HCT116 (cell line): ENCODE measurements around the gene RIMBP3C. TPM values are rescaled to one million over a fixed set of nuclear protein-coding genes. Genes with fewer than 3 reads are reported as not detected.

Experiments used
- ATAC-seq: fragments of 200-7000 bp; cut with Tn5 transposase; 2 replicates; pipeline ENCODE4 v1.9.1; 2020; ENCODE audit warnings: mild to moderate bottlenecking, moderate library complexity
- BruUV-seq: library from RNA; stranded (reverse); fragments of 400-500 nt; replicated peaks from 2 replicates; lab custom pipeline; 2021; lab: Mats Ljungman, UMichigan
- CTCF ChIA-PET: fragments of 300-600 bp; sonication (Branson Sonifier 250); formaldehyde crosslinking; loops from one replicate; lab custom pipeline; 2021; ENCODE audit warnings: antibody characterized with exemption; lab: Charles Lee
- POLR2A ChIA-PET: fragments of 300-600, 350-600 bp; sonication (Branson Sonifier 250); formaldehyde crosslinking; loops from one replicate; lab custom pipeline; 2021; ENCODE audit warnings: antibody characterized with exemption; lab: Charles Lee
- RAD21 ChIA-PET, 2 experiments: fragments of 300-600 bp; sonication (Branson Sonifier 250); formaldehyde crosslinking; loops; one replicate each; lab custom pipeline; 2023; ENCODE audit warnings: low total read pairs in 2 of 2; ENCODE audit not compliant: uncharacterized antibody in 2 of 2, unreplicated experiment in 2 of 2, low non-redundant PET in 1 of 2; lab: Charles Lee
- DNase-seq: peaks from one replicate; pipeline ENCODE4 v3.0.0-alpha.2; 2010; ENCODE audit warnings: low read depth, low spot score
- H2AFZ ChIP-seq: fragments of 200-600 bp; shearing (Covaris generic), sonication (generic); 2 replicates; pipeline ENCODE4 v1.6.1; 2017; ENCODE audit warnings: low read depth, mixed run types, mixed read lengths, antibody characterized with exemption, low read length; ENCODE audit not compliant: poor library complexity, severe bottlenecking
- H3K27ac ChIP-seq: 2 replicates; pipeline ENCODE4 v1.5.1; 2012; ENCODE audit warnings: low read depth, low read length
- H3K27me3 ChIP-seq: fragments of 200-600 bp; sonication (generic); 2 replicates; pipeline ENCODE4 v1.6.1; 2016; ENCODE audit warnings: mixed run types, low read length, mixed read lengths; ENCODE audit not compliant: insufficient read depth
- H3K36me3 ChIP-seq, 2 experiments: fragments of 200-500 bp in 1 of 2; fragments of 200-600 bp in 1 of 2; sonication (Bioruptor generic) in 1 of 2; sonication (generic) in 1 of 2; 2 replicates each; pipeline versions ENCODE4 v1.5.1 to v1.6.1; 2014 to 2016; ENCODE audit warnings: low read length in 2 of 2, inconsistent platforms in 1 of 2, mixed read lengths in 1 of 2, mixed run types in 1 of 2; ENCODE audit not compliant: insufficient read depth in 2 of 2, control insufficient read depth in 1 of 2
- H3K4me1 ChIP-seq, 2 experiments: fragments of 200-600 bp in 1 of 2; sonication (generic) in 1 of 2; 2 replicates each; pipeline versions ENCODE4 v1.5.1 to v1.6.1; 2012 to 2017; ENCODE audit warnings: low read length in 2 of 2, inconsistent platforms in 1 of 2, mild to moderate bottlenecking in 1 of 2, mixed read lengths in 1 of 2, mixed run types in 1 of 2, moderate library complexity in 1 of 2; ENCODE audit not compliant: insufficient read depth in 2 of 2, control insufficient read depth in 1 of 2
- H3K4me2 ChIP-seq: fragments of 200-600 bp; sonication (generic); 2 replicates; pipeline ENCODE4 v1.6.1; 2017; ENCODE audit warnings: mixed run types, low read length, mixed read lengths
- H3K4me3 ChIP-seq, 2 experiments: fragments of 200-600 bp in 1 of 2; sonication (generic) in 1 of 2; replicated peaks in 1 of 2; 2 replicates each; pipeline ENCODE4 v1.5.1; 2011 to 2016; ENCODE audit warnings: low read length in 2 of 2, control low read depth in 1 of 2, low read depth in 1 of 2, mild to moderate bottlenecking in 1 of 2, mixed read lengths in 1 of 2, mixed run types in 1 of 2
- H3K79me2 ChIP-seq: fragments of 200-600 bp; sonication (generic); 2 replicates; pipeline ENCODE4 v1.6.1; 2017; ENCODE audit warnings: mild to moderate bottlenecking, mixed run types, low read length, moderate library complexity, mixed read lengths; ENCODE audit not compliant: insufficient read depth
- H3K9ac ChIP-seq: fragments of 200-600 bp; sonication (generic); 2 replicates; pipeline ENCODE4 v1.6.1; 2016; ENCODE audit warnings: low read length, mixed read lengths
- H3K9me2 ChIP-seq: fragments of 200-600 bp; sonication (generic), shearing (Covaris generic); 2 replicates; pipeline ENCODE4 v1.6.1; 2017; ENCODE audit warnings: mixed run types, mild to moderate bottlenecking, moderate library complexity; ENCODE audit not compliant: insufficient read depth
- H3K9me3 ChIP-seq, 2 experiments: fragments of 200-500 bp in 1 of 2; fragments of 200-600 bp in 1 of 2; sonication (Bioruptor generic) in 1 of 2; sonication (generic) in 1 of 2; 2 replicates each; pipeline ENCODE4 v1.6.1; 2014 to 2017; ENCODE audit warnings: low read length in 2 of 2, mixed read lengths in 2 of 2, inconsistent platforms in 1 of 2, low read depth in 1 of 2, mild to moderate bottlenecking in 1 of 2, mixed run types in 1 of 2, moderate library complexity in 1 of 2; ENCODE audit not compliant: control insufficient read depth in 1 of 2, insufficient read depth in 1 of 2
- H4K20me1 ChIP-seq: fragments of 200-600 bp; sonication (generic), shearing (Covaris generic); 2 replicates; pipeline ENCODE4 v1.6.1; 2017; ENCODE audit warnings: mixed run types, mild to moderate bottlenecking, moderate library complexity; ENCODE audit not compliant: insufficient read depth
- EZH2phosphoT487 ChIP-seq: fragments of 200-600 bp; IDR thresholded peaks from 2 replicates; pipeline ENCODE4 v1.6.1; 2018; ENCODE audit warnings: antibody characterized with exemption, borderline replicate concordance
- POLR2A ChIP-seq: IDR thresholded peaks from 2 replicates; pipeline ENCODE4 v1.7.0; 2011; ENCODE audit warnings: borderline replicate concordance; ENCODE audit not compliant: insufficient read depth, insufficient read length; ENCODE audit errors: extremely low read depth
- POLR2AphosphoS5 ChIP-seq: IDR thresholded peaks from 2 replicates; pipeline ENCODE4 v1.6.1; 2011; ENCODE audit warnings: mild to moderate bottlenecking, low read depth, low read length, moderate library complexity
- SIN3A ChIP-seq: IDR thresholded peaks from 2 replicates; pipeline ENCODE4 v1.6.1; 2012; ENCODE audit warnings: low read depth
- SP1 ChIP-seq: IDR thresholded peaks from 2 replicates; pipeline ENCODE4 v1.6.1; 2012; ENCODE audit warnings: low read depth
- TCF7L2 ChIP-seq: IDR thresholded peaks from 2 replicates; pipeline ENCODE4 v1.7.0; 2011; ENCODE audit warnings: borderline replicate concordance, inconsistent platforms; ENCODE audit not compliant: insufficient read depth, insufficient read length; ENCODE audit errors: extremely low read depth
- YY1 ChIP-seq: IDR thresholded peaks from 2 replicates; pipeline ENCODE4 v1.6.1; 2011; ENCODE audit warnings: low read length, low read depth, moderate library complexity, mild to moderate bottlenecking; ENCODE audit not compliant: insufficient replicate concordance; ENCODE audit errors: extremely low read depth
- ZFX ChIP-seq: fragments of 450-650 bp; IDR thresholded peaks from 2 replicates; pipeline ENCODE4 v1.6.1; 2017
- intact Hi-C: fragments of 100-400 bp; cut with micrococcal nuclease; formaldehyde crosslinking; loops from 2 replicates; pipeline ENCODE4 v1.10.0; 2022
- total RNA-seq: library from RNA; stranded (reverse); gene quantifications from one replicate; pipeline ENCODE4 v1.2.1, GENCODE V29; 2021; ENCODE audit not compliant: unreplicated experiment

RIMBP3C gene
- total RNA-seq, 1 experiment from 2014 or later: 0.15 TPM

- TF ChIP-seq YY1: no peak
Measured at GRCh38 chr22:21573750-21574494, 22.7 kb upstream of the RIMBP3C start (continued).

- BruUV-seq: no TSS peak
- ATAC-seq (no peak), DNase-seq (no peak)
- H3K36me3 ChIP-seq: peaks cover 2 to 4% of the 10 kb centered on the region in 2 experiments; a peak in 2 of 4 replicates
- peaks cover 47 to 64% of the 10 kb centered on the region in 2 experiments for H3K4me1 ChIP-seq
- TF ChIP-seq SIN3A: no peak
- no peak overlapping the region for H2AFZ ChIP-seq
- ChIA-PET POLR2A (interaction anchor here (2.1 kb wide), 1 partner anchor 69 kb away, joined by 9 read pairs; the partner anchor contains the start of gene SDF2L1), RAD21 (no interaction called here), CTCF (no interaction called here)
- H3K4me2 ChIP-seq: peak overlapping the region; percentile 41
- intact Hi-C loops: no loop called here
- H3K27ac ChIP-seq: no peak overlapping the region
- H3K27me3 ChIP-seq: no peaks in the 10 kb centered on the region
- no peak overlapping the region for H3K4me3 ChIP-seq
- H4K20me1 ChIP-seq: peaks cover 44% of the 10 kb centered on the region; the same call in 1 of the 2 replicates
- peaks cover 100% of the 10 kb centered on the region for H3K79me2 ChIP-seq
- H3K9ac ChIP-seq: no peak overlapping the region
- H3K9me3 ChIP-seq: no peaks in the 10 kb centered on the region
- H3K9me2 ChIP-seq: no peaks in the 10 kb centered on the region
Measured at GRCh38 chr22:21573293-21573734, 22.1 kb upstream of the RIMBP3C start.

- Histone ChIP-seq H3K9ac (no peak overlapping the region), H2AFZ (no peak overlapping the region), H3K4me3 (no peak overlapping the region), H3K4me2 (peak overlapping the region; percentile 49), H3K9me2 (no peaks in the 10 kb centered on the region), H3K79me2 (peaks cover 92% of the 10 kb centered on the region), H3K27ac (no peak overlapping the region), H3K36me3 (peaks cover 2 to 4% of the 10 kb centered on the region in 2 experiments; a peak in 1 of 4 replicates), H3K9me3 (no peaks in the 10 kb centered on the region), H3K27me3 (no peaks in the 10 kb centered on the region), H4K20me1 (peaks cover 44% of the 10 kb centered on the region; the same call in 1 of the 2 replicates), H3K4me1 (peaks cover 47 to 72% of the 10 kb centered on the region in 2 experiments)
- intact Hi-C loops: no loop called here
- ATAC-seq (no peak), DNase-seq (no peak)
- no TSS peak for BruUV-seq
- ChIA-PET CTCF (no interaction called here), POLR2A (no interaction called here), RAD21 (no interaction called here)
- no peak for TF ChIP-seq EZH2phosphoT487
- no peak for TF ChIP-seq POLR2AphosphoS5
- TF ChIP-seq TCF7L2: no peak
- TF ChIP-seq SP1: no peak
- TF ChIP-seq ZFX: no peak
- TF ChIP-seq POLR2A: no peak
Measured at GRCh38 chr22:21571679-21572078, 20.4 kb upstream of the RIMBP3C start.
